PFSK-1 (cell line): ENCODE measurements around the gene FAM124A.

Experiments
- FOXP2 ChIP-seq: optimal IDR thresholded peaks from 2 replicates; pipeline ENCODE3; 2011; ENCODE audit warnings: borderline replicate concordance, control low read depth, inconsistent platforms; ENCODE audit not compliant: insufficient read depth; ENCODE audit errors: extremely low read length, extremely low read depth
- POLR2AphosphoS5 ChIP-seq: IDR thresholded peaks from 2 replicates; pipeline ENCODE4 v1.6.1; 2012; ENCODE audit warnings: low read depth, mild to moderate bottlenecking, control low read depth, low read length, moderate library complexity
- SIN3A ChIP-seq: IDR thresholded peaks from 2 replicates; pipeline ENCODE4 v1.6.1; 2012; ENCODE audit warnings: mild to moderate bottlenecking, low read length, moderate library complexity, borderline replicate concordance; ENCODE audit not compliant: insufficient read depth
- TAF1 ChIP-seq: IDR thresholded peaks from 2 replicates; pipeline ENCODE4 v1.6.1; 2012; ENCODE audit warnings: low read length, control low read depth, borderline replicate concordance; ENCODE audit not compliant: insufficient read depth
- TF ChIP-seq, protein P1 (sequence below), 2 experiments: IDR thresholded peaks; 2 replicates each; pipeline versions ENCODE4 v1.6.1 to v1.8.0; 2011 to 2012; ENCODE audit warnings: low read depth in 2 of 2, low read length in 2 of 2, control low read depth in 1 of 2, inconsistent platforms in 1 of 2, mild to moderate bottlenecking in 1 of 2, moderate library complexity in 1 of 2; ENCODE audit not compliant: insufficient read depth in 1 of 2

DNA sequence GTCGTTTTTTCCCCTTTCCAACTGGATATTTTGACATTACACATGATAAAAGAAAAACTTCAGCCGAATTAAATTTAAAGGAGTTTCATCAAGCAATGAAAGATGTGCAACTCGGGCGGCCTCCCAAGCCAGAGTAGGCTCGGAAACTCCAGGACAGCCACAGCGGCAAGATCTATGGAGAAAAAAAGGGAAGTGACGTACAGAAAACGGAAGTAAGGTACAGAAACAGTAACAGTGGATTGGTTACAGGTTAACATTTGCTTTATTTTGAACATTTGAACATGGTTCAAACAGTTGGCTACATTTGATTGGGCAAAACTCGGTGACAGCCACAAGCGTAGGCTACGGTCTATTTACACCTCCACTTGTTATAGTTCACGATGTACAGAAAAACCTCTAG, 30.5 kb upstream of the FAM124A start:
- TF ChIP-seq POLR2AphosphoS5 (no peak), TAF1 (no peak), SIN3A (no peak), FOXP2 (no peak)
- TF ChIP-seq, protein P1, sequence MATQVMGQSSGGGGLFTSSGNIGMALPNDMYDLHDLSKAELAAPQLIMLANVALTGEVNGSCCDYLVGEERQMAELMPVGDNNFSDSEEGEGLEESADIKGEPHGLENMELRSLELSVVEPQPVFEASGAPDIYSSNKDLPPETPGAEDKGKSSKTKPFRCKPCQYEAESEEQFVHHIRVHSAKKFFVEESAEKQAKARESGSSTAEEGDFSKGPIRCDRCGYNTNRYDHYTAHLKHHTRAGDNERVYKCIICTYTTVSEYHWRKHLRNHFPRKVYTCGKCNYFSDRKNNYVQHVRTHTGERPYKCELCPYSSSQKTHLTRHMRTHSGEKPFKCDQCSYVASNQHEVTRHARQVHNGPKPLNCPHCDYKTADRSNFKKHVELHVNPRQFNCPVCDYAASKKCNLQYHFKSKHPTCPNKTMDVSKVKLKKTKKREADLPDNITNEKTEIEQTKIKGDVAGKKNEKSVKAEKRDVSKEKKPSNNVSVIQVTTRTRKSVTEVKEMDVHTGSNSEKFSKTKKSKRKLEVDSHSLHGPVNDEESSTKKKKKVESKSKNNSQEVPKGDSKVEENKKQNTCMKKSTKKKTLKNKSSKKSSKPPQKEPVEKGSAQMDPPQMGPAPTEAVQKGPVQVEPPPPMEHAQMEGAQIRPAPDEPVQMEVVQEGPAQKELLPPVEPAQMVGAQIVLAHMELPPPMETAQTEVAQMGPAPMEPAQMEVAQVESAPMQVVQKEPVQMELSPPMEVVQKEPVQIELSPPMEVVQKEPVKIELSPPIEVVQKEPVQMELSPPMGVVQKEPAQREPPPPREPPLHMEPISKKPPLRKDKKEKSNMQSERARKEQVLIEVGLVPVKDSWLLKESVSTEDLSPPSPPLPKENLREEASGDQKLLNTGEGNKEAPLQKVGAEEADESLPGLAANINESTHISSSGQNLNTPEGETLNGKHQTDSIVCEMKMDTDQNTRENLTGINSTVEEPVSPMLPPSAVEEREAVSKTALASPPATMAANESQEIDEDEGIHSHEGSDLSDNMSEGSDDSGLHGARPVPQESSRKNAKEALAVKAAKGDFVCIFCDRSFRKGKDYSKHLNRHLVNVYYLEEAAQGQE (IDR thresholded peaks at IDR 0.05; ENCODE audit: insufficient read depth in 1 of 2, low read depth in 2 of 2, low read length in 2 of 2): no peak
